ENCODE measurements around the gene MBD3.

The MBD3 gene

DNA sequence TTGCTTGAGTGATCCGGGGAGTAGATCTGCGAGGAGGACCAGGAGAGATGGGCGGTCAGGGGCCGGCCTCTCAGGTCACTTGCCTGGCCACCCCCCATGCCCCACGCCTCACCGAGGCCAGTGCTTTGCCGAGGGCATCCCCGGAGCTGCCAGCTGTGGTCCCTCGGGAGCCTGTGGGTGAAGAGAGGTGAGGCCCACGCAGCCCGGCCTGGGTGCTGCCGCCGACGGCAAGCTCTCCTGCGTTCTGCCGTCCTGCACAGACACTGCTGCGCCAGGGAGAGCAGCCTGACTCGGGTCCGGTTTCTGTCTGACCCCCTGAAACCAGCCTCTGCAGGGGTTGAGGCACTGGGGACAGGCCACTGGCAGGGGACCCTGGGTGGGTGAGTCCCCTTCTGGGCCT, 28.4 kb upstream of the MBD3 start:
- in situ Hi-C loops (cut with MboI; ENCODE audit: low pct_unique_long_range_greater_than_20kb, low sequenced_read_pairs): no loop called here
- no peak for DNase-seq

DNA sequence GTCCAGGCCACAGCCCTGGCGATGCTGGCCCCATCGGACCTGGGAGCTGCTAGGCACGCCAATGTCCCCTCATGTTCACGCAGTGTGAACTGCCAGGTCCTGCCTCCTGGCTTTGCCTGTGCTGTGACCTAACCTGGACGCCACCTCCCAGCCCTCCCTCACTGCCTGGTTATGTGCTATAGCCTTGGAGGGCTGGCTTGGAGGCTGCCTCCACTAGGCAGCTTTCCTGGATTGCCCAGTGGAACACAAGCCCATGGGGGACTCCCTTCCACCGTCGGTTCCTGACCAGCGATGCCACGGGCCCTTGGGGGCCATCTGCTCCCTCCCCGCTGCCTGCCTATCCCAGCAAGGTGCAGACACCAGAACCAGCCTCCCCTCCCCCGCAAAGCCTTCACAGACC, 27.8 kb upstream of the MBD3 start:
- no peak for DNase-seq
- in situ Hi-C loops (cut with MboI; ENCODE audit: low pct_unique_long_range_greater_than_20kb, low sequenced_read_pairs): no loop called here

DNA sequence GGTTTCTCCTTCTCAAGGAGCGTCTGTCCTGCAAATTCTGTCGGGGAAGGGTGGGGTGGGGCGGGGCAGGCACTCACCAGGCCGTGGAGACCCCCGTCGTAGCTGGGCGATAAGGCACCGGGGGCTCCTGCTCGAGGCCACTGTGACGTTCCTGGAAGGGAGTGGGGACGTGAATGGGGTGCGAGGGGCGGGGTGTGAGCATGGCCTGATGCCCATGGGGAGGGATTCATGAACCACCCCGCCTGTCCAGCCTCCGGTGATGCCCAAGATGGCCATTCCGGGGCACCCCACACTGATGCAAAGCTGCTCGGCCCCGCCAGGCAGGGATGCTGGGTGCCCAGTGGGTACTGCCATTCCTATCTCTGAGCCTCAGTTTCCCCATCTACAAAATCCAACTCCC, 27.0 kb upstream of the MBD3 start:
- in situ Hi-C loops (cut with MboI; ENCODE audit: low pct_unique_long_range_greater_than_20kb, low sequenced_read_pairs): no loop called here
- no peak for DNase-seq

DNA sequence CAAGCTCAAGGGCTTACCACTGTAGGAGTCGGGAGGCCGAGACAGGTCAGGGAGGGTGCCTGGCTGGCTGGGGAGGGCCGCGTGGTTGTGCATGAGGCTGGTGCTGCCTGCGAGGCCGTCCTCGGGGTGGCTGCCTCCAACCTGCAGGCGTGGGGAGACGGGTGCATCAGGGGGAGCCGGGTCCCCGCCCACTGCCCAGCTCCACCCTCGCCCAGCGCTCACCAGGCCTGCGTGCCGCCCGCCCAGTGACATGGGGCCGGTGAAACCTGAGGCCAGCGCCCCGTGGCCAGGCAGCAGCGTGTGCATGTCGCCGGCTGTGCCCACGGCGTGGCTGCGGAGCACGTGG, 26.4 kb upstream of the MBD3 start:
- no peak for DNase-seq
- in situ Hi-C loops (cut with MboI; ENCODE audit: low pct_unique_long_range_greater_than_20kb, low sequenced_read_pairs): no loop called here

DNA sequence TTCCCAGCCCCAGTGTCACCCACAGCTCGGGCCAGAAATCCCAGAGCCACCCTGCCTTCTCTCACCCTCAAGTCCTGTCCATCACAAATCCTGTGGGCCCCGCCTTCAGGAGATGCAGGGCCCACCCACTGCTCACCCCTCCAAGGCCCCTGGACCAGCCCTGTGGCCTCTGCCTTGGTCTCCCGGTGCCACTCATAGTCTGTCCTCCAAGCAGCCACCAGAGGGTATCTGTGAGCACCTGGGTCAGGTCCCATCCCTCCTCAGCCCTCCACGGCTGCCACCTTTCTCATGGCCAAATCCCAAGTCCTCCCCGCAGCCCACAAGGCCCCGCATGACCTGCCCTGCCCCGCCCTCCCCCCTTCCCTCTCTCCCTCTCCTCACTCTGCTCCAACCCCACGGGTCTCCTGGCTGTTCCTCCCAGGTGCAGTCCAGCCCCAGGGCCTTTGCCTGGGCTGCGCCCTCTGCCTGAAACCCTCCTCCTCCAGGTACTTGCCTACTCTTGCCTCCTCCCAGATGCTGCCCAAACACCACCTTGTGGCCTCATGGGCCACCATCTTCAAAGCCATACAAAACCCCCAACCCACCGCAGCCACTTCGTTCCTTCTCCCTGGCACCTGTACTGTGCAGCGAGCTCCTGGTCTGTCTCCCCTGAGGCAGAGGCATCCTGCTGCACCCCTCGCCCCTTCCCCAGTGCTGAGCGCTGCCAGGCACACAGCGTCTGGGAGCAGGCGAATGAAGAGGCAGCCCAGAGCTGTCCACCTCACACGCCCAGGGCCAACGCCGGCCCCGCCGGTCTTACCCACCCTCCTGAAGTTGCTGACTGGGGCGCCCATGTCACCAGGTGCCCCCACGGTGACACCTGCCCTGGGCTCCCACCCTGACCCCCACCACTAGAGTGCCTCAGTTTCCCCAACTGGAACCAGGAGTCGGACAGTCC, 25.8 kb upstream of the MBD3 start:
- DNase-seq: peak; percentile 28
- in situ Hi-C loops (cut with MboI; ENCODE audit: low pct_unique_long_range_greater_than_20kb, low sequenced_read_pairs): no loop called here

DNA sequence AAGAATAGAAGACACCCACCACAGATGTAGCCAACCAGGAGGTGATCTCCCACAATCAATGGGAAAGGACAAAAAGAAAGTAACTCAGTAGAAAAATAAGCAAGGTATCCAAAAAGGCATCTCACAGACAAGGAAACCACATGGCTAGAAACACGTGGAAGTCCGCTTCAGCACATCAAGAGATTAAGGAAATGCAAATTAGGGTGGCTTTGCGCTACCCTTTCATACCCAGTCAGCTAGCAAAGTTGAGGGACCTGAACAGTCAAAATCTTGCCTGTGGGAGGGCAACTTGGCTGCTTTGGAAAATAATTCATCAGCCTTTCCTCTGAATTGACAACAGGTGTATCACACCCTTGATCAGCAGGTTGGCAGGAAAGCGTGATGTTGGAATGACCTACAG, 24.2 kb upstream of the MBD3 start:
- no peak for DNase-seq
- in situ Hi-C loops (cut with MboI; ENCODE audit: low pct_unique_long_range_greater_than_20kb, low sequenced_read_pairs): no loop called here

DNA sequence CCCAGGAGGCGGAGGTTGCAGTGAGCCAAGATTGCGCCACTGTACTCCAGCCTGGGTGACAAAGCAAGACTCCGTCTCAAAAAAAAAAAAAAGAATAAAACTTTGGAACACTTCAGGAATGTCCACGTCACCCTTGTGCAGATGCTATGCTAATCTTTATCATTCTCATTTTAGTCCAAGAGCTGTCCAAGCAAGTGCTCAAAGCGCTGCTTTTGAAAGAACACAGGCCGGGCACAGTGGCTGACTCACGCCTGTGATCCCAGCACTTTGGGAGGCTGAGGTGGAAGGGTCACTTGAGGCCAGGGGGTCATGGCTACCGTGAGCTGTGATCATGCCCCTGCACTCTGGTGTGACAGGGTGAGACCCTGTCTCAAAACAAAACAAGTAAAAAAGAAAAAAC, 23.7 kb upstream of the MBD3 start:
- in situ Hi-C loops (cut with MboI; ENCODE audit: low pct_unique_long_range_greater_than_20kb, low sequenced_read_pairs): no loop called here
- no peak for DNase-seq

DNA sequence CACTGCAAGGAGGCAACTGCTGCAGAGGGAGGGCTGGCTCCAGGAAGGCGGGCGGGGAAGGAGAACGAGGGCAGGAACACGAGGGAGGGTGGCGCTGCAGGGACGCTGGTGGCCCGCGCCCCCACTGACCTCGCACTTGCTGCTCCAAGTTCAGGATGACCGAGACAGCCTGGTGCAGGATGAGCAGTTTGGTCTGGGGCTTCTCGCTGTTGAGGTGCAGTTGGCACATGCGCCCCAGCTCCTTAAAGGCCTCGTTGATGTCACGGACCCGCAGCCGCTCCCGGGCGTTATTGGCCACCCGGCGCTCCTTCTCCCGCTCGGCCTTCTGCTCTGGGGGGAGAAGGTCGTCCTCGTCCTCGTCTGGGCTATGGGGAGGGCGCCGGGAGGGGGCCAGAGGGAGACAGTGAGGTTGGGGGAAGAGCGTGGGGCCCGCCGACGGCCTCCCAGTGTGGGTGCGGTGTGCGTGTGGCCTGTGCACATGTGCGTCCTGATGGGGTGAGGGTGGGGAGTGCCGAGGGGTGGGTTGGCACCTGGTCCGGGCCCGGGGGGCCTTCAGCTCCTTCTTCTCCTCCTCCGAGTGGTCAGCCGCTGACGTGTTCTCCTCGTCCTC, 22.6 kb upstream of the MBD3 start:
- in situ Hi-C loops (cut with MboI; ENCODE audit: low pct_unique_long_range_greater_than_20kb, low sequenced_read_pairs): no loop called here
- no peak for DNase-seq

DNA sequence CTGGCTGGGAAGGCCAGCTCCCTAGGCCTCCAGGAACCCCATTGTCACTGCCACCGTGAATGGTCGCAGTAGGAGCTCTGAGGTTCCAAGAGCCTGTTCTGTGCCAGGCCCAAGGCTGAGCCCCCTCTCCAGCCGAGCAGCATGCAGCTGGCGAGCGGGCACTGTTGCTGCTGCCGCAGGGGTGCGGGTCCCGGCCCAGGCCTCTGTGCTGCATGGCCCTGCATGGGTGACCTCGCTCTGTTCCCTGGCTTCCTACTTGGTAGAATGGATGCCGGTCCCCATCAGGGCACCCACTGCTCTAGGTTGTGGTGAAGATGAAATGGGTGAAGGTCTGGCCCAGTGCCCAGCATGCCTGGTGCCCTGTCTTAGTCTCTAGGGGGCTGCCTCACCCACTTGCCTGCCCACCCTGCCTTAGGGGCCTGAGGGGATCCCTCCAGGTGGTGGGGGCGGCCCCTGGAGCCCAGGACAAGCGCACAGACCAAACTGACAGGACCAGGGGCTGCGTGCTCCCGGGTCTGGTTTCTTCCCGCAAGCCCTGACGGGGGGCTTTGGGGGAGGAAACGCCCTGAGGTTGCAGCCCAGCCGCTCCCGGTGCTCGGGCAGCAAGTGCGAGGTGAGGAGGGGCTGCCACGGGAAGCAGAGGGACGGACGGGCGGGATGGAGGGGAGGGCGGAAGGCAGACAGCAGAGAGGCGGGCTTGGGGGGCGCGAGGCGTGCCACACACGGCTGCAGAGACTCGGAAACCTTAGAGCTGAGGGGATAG, 21.3 kb upstream of the MBD3 start:
- no peak for DNase-seq
- in situ Hi-C loops (cut with MboI; ENCODE audit: low pct_unique_long_range_greater_than_20kb, low sequenced_read_pairs): no loop called here

DNA sequence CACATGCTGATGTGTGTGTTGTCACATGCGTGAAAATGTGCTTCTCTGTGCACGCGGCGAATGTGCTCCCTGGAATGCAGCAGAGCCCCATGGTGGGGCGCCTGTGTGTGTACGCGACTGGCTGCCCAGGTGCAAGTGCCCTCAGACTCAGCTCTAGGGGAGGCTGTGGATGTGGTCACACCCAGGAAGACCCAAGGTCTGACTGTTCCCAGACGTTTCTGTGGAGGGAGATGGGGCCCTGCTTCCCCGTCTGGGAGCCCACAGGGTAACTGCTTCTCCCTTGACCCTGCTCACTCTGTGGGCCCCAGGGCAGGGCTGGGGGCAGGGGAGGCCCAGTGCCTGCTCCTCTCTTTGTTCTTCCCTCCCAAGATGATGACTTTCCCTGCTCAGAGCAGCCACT, 20.5 kb upstream of the MBD3 start:
- in situ Hi-C loops (cut with MboI; ENCODE audit: low pct_unique_long_range_greater_than_20kb, low sequenced_read_pairs): no loop called here

DNA sequence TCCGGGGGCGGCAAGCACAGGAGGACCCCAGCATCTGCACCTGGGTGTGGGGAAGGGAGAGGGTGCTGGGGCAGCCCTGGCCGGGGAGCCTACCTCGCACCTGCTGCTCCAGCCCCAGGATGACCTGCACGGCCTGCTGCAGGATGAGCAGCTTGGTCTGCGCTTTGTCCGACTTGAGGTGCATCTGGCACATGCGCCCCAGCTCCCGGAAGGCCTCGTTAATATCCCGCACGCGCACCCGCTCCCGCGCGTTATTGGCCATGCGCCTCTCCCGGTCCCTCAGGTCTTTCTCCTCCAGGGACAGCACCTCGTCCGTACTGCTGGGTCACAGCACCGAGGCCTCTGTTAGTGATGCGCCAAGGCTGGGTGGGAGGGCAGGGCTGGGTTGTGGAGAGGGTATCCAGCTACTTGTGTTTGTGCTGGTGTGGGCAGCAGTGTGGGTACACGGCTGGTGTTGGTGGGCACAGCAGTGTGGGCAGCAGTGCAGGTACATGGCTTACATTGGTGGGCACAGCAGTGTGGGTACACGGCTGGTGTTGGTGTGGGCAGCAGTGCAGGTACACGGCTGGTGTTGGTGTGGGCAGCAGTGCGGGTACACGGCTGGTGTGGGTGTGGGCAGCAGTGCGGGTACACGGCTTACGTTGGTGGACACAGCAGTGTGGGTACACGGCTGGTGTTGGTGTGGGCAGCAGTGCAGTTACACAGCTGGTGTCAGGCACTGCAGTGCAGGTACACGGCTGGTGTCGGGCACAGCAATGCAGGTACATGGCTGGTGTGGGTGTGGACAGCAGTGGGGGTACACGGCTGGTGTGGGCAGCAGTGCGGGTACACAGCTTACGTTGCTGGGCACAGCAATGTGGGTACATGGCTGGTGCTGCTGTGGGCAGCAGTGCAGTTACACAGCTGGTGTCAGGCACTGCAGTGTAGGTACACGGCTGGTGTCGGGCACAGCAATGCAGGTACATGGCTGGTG, 19.7 kb upstream of the MBD3 start:
- in situ Hi-C loops (cut with MboI; ENCODE audit: low pct_unique_long_range_greater_than_20kb, low sequenced_read_pairs): no loop called here
- DNase-seq: no peak

More for the DNA sequence above, 20.5 kb upstream of the MBD3 start:
- no peak for DNase-seq

DNA sequence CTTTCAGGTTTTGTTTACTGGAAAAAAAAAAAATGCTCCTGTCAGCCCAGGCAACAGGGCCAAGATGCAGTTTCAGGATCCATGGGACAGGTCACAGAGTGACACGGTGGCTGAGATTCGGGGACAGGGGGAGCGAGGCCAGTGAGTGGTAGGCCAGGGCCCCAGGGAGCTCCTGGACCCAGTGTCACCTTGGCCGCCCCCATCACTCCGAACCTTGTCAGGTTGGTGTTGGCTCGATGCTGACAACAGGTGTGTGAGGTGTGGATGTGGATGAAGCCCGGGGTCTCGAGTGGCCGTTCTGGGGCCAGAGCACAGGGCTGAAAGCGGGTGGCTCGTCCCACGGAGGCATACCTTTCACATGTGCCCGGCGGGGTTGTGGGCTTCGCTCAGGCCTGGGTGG, 18.7 kb upstream of the MBD3 start:
- in situ Hi-C loops (cut with MboI; ENCODE audit: low pct_unique_long_range_greater_than_20kb, low sequenced_read_pairs): no loop called here

DNA sequence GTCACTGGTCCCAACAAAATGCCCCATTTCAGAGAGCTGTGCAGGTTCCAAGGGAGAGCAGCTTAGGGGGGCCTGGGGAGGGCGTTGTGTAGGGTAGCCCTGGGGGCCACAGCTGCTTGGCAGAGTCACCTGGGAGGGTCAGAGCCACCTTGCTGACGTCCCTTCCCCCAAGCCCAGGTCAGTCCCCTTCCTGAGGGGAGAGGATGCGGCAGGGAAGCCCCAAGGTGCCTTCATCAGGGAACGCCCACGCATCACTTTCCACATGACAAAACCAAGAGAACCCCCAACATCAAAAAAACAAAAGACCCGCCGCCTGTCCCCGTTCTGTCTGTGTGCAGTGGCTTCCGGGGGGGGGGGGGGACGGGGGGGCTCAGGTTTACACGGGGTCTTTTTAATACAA, 17.9 kb upstream of the MBD3 start:
- in situ Hi-C loops (cut with MboI; ENCODE audit: low pct_unique_long_range_greater_than_20kb, low sequenced_read_pairs): no loop called here
- no peak for DNase-seq

More for the DNA sequence above, 18.7 kb upstream of the MBD3 start:
- DNase-seq: no peak

DNA sequence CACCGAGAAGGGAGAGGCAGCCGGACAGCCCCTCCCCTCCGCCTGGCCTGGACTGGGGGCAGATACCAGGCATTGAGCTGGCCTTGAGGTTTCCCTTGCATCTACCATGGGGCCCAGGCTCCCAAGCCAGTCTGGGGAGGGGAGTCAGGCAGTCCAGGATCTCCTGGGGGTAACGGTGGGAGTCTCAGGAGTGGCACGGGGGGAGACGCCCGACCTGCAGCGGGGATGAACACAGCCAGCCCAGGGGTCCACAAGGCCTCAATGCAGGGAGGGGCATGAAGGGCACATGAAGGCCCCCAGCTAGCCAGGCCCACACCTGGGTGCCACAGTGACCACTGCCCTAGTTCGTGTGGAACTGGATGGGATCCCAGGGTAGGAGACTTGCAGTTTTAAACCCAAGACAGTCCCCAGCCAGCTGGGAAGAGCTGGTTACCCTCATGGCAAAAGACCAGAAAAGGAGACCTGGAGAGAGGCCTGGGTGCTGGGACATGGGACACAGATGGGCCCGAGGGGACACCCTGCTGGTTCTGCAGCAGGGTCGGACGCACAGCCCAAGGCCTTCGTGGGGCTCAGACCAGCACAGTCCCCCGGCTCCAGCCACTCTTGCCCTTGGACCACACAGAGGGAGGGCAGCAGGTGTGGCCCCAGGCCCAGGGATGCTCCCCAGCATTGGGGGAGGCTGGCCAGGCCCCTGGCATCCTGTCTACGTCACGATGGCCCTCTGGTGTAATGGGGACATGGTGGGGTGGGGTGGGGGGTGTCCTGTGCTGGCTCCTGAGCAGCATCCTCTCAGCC, 17.2 kb upstream of the MBD3 start:
- in situ Hi-C loops (cut with MboI; ENCODE audit: low pct_unique_long_range_greater_than_20kb, low sequenced_read_pairs): no loop called here
- no peak for DNase-seq

DNA sequence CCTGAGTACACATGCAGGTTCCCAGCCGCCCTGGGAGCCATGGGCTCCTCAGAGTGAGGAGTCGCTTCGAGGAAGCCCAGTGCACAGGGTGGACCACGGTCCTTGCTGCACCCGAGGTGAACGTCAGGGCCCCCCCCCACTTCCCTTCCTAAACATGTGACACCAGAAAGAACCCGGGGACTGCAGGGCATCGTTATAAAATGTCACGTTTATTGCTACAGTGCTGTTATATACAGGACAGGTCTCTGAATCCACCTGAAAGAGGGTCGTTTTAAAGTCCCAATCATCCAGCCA, 16.4 kb upstream of the MBD3 start:
- in situ Hi-C loops (cut with MboI; ENCODE audit: low pct_unique_long_range_greater_than_20kb, low sequenced_read_pairs): no loop called here
- DNase-seq: no peak

DNA sequence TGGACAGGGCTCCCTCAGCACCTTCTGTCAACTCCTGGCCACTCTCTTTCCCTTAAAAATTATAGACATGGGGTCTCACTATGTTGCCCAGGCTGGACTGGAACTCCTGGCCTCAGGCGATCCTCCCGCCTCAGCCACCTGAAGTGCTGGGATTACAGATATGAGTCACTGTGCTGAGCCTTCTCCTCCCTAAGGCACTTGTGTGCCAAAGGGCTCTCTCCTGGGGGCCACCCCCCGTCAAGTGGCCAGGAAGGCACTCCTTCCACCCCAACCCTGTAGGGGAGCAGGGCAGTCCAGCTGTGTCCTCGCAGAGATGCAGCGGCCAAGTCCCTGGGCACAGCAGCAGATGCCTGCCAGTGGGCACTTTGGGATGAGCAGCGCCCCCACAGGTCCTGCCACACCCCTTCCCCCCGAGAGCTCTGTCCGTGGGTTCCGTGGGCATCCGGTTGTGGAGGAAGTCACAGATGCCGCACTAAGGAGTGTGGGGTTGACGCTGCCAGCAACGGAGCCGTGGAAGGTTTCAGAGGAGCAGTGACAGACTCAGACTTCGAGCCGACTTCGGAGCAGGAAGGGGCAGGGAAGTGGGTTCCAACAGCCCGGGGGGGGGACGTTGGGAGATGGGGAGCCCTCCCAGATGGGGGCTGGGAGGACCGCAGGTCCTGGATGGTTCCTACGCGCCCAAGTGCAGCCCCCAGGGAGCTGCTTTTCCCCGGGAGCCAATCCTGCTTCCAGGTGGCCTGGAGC, 15.9 kb upstream of the MBD3 start:
- no peak for DNase-seq
- in situ Hi-C loops (cut with MboI; ENCODE audit: low pct_unique_long_range_greater_than_20kb, low sequenced_read_pairs): no loop called here

DNA sequence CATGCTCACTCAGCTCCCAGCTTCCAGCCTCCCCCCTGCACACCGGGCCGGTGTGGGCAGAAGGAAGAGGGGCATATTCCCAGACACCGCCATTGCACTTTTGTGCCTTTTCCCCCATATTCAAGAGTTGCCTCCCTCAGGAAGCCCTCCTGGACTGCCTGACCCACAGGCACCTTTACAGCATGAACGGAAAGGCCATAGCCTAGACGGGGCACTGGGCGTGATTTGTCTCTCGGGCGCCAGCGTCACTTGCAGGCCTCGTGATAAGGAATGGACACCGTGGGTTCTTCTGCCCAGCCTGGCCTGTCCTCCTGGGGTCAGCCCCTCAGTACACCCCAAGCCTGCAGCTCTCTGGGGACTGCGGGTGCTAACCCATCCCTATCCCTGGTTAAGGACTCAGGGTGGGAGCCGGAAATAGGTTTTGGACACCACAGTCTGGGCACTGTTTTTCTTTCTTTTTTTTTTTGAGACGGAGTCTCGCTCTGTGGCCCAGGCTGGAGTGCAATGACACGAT, 13.5 kb upstream of the MBD3 start:
- in situ Hi-C loops (cut with MboI; ENCODE audit: low pct_unique_long_range_greater_than_20kb, low sequenced_read_pairs): no loop called here
- DNase-seq: no peak
